PC-9 (cell line): ENCODE results near the gene PGAM1. TPM values are rescaled to one million over a fixed set of nuclear protein-coding genes. Genes with fewer than 3 reads are reported as not detected.

Experiments used
- BruUV-seq: library from RNA; stranded (reverse); fragments of 400-500 nt; replicated peaks from 2 replicates; lab custom pipeline; 2021; lab: Mats Ljungman, UMichigan
- CTCF ChIA-PET: fragments of 300-600 bp; sonication (Branson Sonifier 250); formaldehyde crosslinking; loops from one replicate; lab custom pipeline; 2022; ENCODE audit warnings: antibody characterized with exemption; lab: Charles Lee
- POLR2A ChIA-PET: fragments of 300-600 bp; sonication (Branson Sonifier 250); formaldehyde crosslinking; loops from one replicate; lab custom pipeline; 2022; ENCODE audit warnings: antibody characterized with exemption; ENCODE audit not compliant: unreplicated experiment; lab: Charles Lee
- DNase-seq, 2 experiments: peaks; one replicate each; pipeline versions ENCODE4 v3.0.0 to v3.0.0-alpha.2; 2015 to 2022; ENCODE audit warnings: mixed read lengths in 1 of 2
- H2AFZ ChIP-seq: fragments of 200-600 bp; sonication (generic); 2 replicates; pipeline ENCODE4 v1.8.1; 2017; ENCODE audit warnings: antibody characterized with exemption
- H3F3A ChIP-seq: fragments of 200-600 bp; sonication (generic); 2 replicates; pipeline ENCODE4 v1.8.1; 2017; ENCODE audit warnings: antibody characterized with exemption, mild to moderate bottlenecking, low read depth; ENCODE audit not compliant: insufficient read depth
- H3K27ac ChIP-seq: fragments of 200-600 bp; sonication (generic); 2 replicates; pipeline ENCODE4 v1.6.1; 2016; ENCODE audit warnings: mixed run types
- H3K27me3 ChIP-seq: fragments of 200-600 bp; sonication (generic); 2 replicates; pipeline ENCODE4 v1.6.1; 2016; ENCODE audit warnings: low read depth, mixed run types; ENCODE audit not compliant: insufficient read depth
- H3K36me3 ChIP-seq: fragments of 200-600 bp; sonication (generic); 2 replicates; pipeline ENCODE4 v1.6.1; 2016; ENCODE audit warnings: low read depth, mixed run types
- H3K4me1 ChIP-seq: fragments of 200-600 bp; sonication (generic); replicated peaks from 2 replicates; pipeline ENCODE4 v1.6.1; 2016; ENCODE audit warnings: mixed run types; ENCODE audit not compliant: insufficient read depth
- H3K4me2 ChIP-seq: fragments of 200-600 bp; sonication (generic); 2 replicates; pipeline ENCODE4 v1.6.1; 2017; ENCODE audit warnings: mixed run types
- H3K4me3 ChIP-seq: fragments of 200-600 bp; sonication (generic); 2 replicates; pipeline ENCODE4 v1.6.1; 2016; ENCODE audit warnings: mixed run types
- H3K79me2 ChIP-seq: fragments of 200-600 bp; sonication (generic); 2 replicates; pipeline ENCODE4 v1.6.1; 2017; ENCODE audit warnings: low read depth, mixed run types
- H3K9me2 ChIP-seq: fragments of 200-600 bp; sonication (generic); 2 replicates; pipeline ENCODE4 v1.8.1; 2017; ENCODE audit warnings: mild to moderate bottlenecking; ENCODE audit not compliant: insufficient read depth
- H3K9me3 ChIP-seq: fragments of 200-600 bp; sonication (generic); 2 replicates; pipeline ENCODE4 v1.8.1; 2016; ENCODE audit warnings: low read depth; ENCODE audit not compliant: insufficient read depth
- H4K20me1 ChIP-seq: fragments of 200-600 bp; sonication (generic); 2 replicates; pipeline ENCODE4 v1.8.1; 2017; ENCODE audit not compliant: insufficient read depth
- EZH2 ChIP-seq: fragments of 200-600 bp; sonication (generic); IDR thresholded peaks from 2 replicates; pipeline ENCODE4 v1.8.0; 2017; ENCODE audit warnings: antibody characterized with exemption, low read depth
- intact Hi-C: fragments of 100-400 bp; cut with micrococcal nuclease; formaldehyde crosslinking; loops from one replicate; pipeline ENCODE4 v1.10.0; 2022; ENCODE audit not compliant: unreplicated experiment
- total RNA-seq: library from RNA; stranded (reverse); gene quantifications from 2 replicates; pipeline ENCODE4 v1.2.3, GENCODE V29; 2021
- TF ChIP-seq, protein P1 (sequence below): fragments of 200-600 bp; sonication (generic); conservative IDR thresholded peaks from 2 replicates; pipeline ENCODE4 v1.6.1; 2017; ENCODE audit warnings: mixed run types, antibody characterized with exemption, mild to moderate bottlenecking, moderate library complexity

Gene PGAM1
- total RNA-seq, 1 experiment from 2014 or later: 243 TPM

DNA sequence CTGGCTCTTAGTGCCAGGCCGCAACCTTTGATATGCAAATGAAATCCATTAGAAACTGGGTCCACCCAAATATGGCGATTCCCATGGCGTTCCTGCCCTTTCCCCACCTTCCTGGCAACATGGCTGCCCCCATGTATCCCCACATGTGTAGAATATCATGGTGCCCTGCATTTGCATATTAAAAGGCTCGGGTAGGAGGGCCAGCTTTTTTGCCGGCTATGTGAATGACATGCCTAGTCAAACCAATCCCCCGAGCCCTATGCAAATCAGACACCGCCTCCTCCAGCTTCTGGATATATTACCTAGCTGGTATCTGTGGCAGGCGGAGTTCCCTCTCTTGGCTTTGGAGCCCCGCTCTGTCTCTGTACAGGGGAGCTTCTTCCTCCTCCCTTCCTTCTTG is 53.9 kb downstream of the PGAM1 start:
- Histone ChIP-seq H3K9me2 (no peaks in the 10 kb centered on the region), H4K20me1 (no peaks in the 10 kb centered on the region), H3K4me3 (no peak overlapping the region), H3K27ac (no peak overlapping the region), H3F3A (no peaks in the 10 kb centered on the region; the same call in 1 of the 2 replicates), H3K9me3 (no peaks in the 10 kb centered on the region), H3K36me3 (0 out of 2 replicates have a peak, but pooled peaks cover 2% of the 10 kb centered on the region), H3K4me2 (no peak overlapping the region), H3K79me2 (no peaks in the 10 kb centered on the region), H3K4me1 (0 out of 2 replicates have a peak, but pooled peaks cover 3% of the 10 kb centered on the region), H2AFZ (no peak overlapping the region), H3K27me3 (no peaks in the 10 kb centered on the region)
- ChIA-PET CTCF (no interaction called here), POLR2A (interaction anchor here (0.7 kb wide), 1 partner anchor 201 kb away, joined by 5 read pairs; no protein-coding TSS in a partner anchor)
- intact Hi-C loops: no loop called here
- no TSS peak for BruUV-seq
- no peak for DNase-seq
- no peak for TF ChIP-seq EZH2
- TF ChIP-seq, protein P1, sequence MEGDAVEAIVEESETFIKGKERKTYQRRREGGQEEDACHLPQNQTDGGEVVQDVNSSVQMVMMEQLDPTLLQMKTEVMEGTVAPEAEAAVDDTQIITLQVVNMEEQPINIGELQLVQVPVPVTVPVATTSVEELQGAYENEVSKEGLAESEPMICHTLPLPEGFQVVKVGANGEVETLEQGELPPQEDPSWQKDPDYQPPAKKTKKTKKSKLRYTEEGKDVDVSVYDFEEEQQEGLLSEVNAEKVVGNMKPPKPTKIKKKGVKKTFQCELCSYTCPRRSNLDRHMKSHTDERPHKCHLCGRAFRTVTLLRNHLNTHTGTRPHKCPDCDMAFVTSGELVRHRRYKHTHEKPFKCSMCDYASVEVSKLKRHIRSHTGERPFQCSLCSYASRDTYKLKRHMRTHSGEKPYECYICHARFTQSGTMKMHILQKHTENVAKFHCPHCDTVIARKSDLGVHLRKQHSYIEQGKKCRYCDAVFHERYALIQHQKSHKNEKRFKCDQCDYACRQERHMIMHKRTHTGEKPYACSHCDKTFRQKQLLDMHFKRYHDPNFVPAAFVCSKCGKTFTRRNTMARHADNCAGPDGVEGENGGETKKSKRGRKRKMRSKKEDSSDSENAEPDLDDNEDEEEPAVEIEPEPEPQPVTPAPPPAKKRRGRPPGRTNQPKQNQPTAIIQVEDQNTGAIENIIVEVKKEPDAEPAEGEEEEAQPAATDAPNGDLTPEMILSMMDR: no peak

DNA sequence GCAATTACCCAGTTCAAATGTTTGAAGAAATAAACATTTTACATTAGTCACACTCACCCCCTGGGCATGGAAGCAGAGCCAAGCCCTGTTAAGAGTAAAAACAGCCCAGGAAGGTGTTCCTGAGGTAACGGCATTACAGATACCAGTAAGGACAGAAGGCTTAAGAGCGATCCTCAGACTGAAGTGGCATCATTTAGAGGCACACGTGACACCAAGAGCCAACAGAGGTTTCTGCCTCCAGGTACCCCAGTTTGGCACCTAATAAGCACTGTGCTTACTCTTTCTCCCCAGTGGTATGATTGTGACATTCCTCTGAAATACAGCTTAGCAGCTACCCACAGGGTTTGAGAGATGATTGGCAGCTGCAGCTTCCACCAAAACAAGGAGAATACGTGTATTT is 55.1 kb downstream of the PGAM1 start:
- intact Hi-C loops: no loop called here
- H2AFZ ChIP-seq: no peak overlapping the region
- H3F3A ChIP-seq: no peaks in the 10 kb centered on the region; the same call in 1 of the 2 replicates
- no peak overlapping the region for H3K4me3 ChIP-seq
- no peak for DNase-seq
- ChIA-PET CTCF (no interaction called here), POLR2A (no interaction called here)
- H3K9me3 ChIP-seq: no peaks in the 10 kb centered on the region
- 0 out of 2 replicates have a peak, but pooled peaks cover 3% of the 10 kb centered on the region for H3K4me1 ChIP-seq
- H3K4me2 ChIP-seq: no peak overlapping the region
- peaks cover 3% of the 10 kb centered on the region; the same call in 1 of the 2 replicates for H3K79me2 ChIP-seq
- H3K36me3 ChIP-seq: no peaks in the 10 kb centered on the region
- no peaks in the 10 kb centered on the region for H3K27me3 ChIP-seq
- no peak for TF ChIP-seq EZH2
- TF ChIP-seq, protein P1: no peak
- BruUV-seq: no TSS peak
- no peaks in the 10 kb centered on the region for H3K9me2 ChIP-seq
- H3K27ac ChIP-seq: peak overlapping the region; percentile 32; the same call in 1 of the 2 replicates
- H4K20me1 ChIP-seq: 0 out of 2 replicates have a peak, but pooled peaks cover 3% of the 10 kb centered on the region

DNA sequence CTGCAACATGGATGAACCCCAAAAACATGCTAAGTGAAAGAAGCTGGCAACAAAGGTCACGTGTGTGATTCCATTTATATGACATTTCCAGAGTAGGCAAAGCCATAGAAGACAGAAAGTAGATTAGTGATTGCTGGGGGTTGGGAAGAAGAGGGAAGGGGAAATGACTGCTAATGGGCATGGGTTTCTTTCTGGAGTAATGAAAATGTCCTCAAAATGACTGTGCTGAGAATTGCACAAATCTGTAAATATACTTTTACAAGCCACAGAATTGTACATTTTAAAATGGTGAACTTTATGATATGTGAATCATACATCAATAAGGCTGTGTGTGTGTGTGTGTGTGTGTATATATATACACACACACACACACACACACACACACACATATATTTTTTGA is 56.4 kb downstream of the PGAM1 start:
- Histone ChIP-seq H3K4me3 (no peak overlapping the region), H3K27ac (no peak overlapping the region), H3K4me1 (0 out of 2 replicates have a peak, but pooled peaks cover 3% of the 10 kb centered on the region), H3K9me2 (no peaks in the 10 kb centered on the region), H3F3A (no peaks in the 10 kb centered on the region; the same call in 1 of the 2 replicates), H4K20me1 (0 out of 2 replicates have a peak, but pooled peaks cover 6% of the 10 kb centered on the region), H3K4me2 (no peak overlapping the region), H3K36me3 (no peaks in the 10 kb centered on the region), H3K27me3 (no peaks in the 10 kb centered on the region), H2AFZ (no peak overlapping the region), H3K79me2 (peaks cover 3% of the 10 kb centered on the region; the same call in 1 of the 2 replicates), H3K9me3 (no peaks in the 10 kb centered on the region)
- no TSS peak for BruUV-seq
- no peak for DNase-seq
- TF ChIP-seq, protein P1: no peak
- no peak for TF ChIP-seq EZH2
- POLR2A ChIA-PET: no interaction called here
- CTCF ChIA-PET: no interaction called here
- intact Hi-C loops: no loop called here

Other genes starting within 250 kb of the PGAM1 start
- not detected in 2 replicates for gene SLIT1, start 240.2 kb upstream of the PGAM1 start, total RNA-seq
- gene ARHGAP19, start 133.6 kb upstream of the PGAM1 start, total RNA-seq: 11.2 and 11.5 TPM in 2 replicates
- 2.4 and 2.7 TPM in 2 replicates for gene FRAT1, start 106.9 kb upstream of the PGAM1 start, total RNA-seq
- 11.0 and 13.0 TPM in 2 replicates for gene FRAT2, start 91.5 kb upstream of the PGAM1 start, total RNA-seq
- gene RRP12, start 24.9 kb upstream of the PGAM1 start, total RNA-seq: 22.6 and 34.3 TPM in 2 replicates
- gene EXOSC1, start 19.8 kb downstream of the PGAM1 start, total RNA-seq: 25.4 and 27.0 TPM in 2 replicates
- gene ZDHHC16, start 20.0 kb downstream of the PGAM1 start, total RNA-seq: 29.1 and 29.6 TPM in 2 replicates
- 42.4 and 42.7 TPM in 2 replicates for gene MMS19, start 72.2 kb downstream of the PGAM1 start, total RNA-seq
- 17.1 and 21.2 TPM in 2 replicates for gene UBTD1, start 72.7 kb downstream of the PGAM1 start, total RNA-seq
- 5.5 and 8.4 TPM in 2 replicates for gene ANKRD2, start 146.6 kb downstream of the PGAM1 start, total RNA-seq
- 3.4 and 4.4 TPM in 2 replicates for gene HOGA1, start 158.2 kb downstream of the PGAM1 start, total RNA-seq
- 0.45 and 0.59 TPM in 2 replicates for gene C10orf62, start 163.5 kb downstream of the PGAM1 start, total RNA-seq
- 10.0 and 10.6 TPM in 2 replicates for gene MORN4, start 207.3 kb downstream of the PGAM1 start, total RNA-seq
- gene PI4K2A, start 214.5 kb downstream of the PGAM1 start, total RNA-seq: 16.0 and 20.3 TPM in 2 replicates